C4-2B (cell line): ENCODE results near the gene GRIN1.

Experiments used
- ZFX ChIP-seq: fragments of 450-650 bp; IDR thresholded peaks from 2 replicates; pipeline ENCODE4 v1.6.1; 2017
- TF ChIP-seq, protein P1 (sequence below): fragments of 450-650 bp; conservative IDR thresholded peaks from 2 replicates; pipeline ENCODE4 v1.5.1; 2017; ENCODE audit warnings: mild to moderate bottlenecking

DNA sequence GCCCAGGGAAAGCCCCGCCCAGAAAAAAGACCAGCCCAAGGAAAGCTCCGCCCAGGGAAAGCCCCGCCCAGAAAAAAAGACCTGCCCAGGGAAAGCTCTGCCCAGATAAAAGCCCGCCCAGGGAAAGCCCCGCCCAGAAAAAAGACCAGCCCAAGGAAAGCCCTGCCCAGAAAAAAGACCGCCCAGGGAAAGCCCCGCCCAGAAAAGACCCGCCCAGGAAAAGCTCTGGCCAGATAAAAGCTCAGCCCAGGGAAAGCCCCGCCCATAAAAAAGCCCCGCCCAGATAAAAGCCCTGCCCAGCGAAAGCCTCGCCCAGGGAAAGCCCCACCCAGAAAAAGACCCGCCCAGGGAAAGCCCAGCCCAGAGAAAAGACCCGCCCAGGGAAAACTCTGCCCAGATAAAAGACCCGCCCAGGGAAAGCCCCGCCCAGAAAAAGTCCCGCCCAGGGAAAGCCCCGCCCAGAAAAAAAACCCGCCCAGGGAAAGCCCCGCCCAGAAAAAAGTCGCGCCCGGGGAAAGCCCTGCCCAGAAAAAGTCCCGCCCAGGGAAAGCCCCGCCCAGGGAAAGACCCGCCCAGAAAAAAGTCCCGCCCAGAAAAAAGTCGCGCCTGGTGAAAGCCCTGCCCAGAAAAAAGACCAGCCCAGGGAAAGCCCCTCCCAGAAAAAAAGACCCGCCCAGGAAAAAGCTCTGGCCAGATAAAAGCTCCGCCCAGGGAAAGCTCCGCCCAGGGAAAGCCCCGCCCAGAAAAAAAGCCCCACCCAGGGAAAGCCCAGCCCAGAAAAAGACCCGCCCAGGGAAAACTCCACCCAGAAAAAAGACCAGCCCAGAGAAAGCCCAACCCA, 11.9 kb downstream of the GRIN1 start:
- TF ChIP-seq, protein P1, sequence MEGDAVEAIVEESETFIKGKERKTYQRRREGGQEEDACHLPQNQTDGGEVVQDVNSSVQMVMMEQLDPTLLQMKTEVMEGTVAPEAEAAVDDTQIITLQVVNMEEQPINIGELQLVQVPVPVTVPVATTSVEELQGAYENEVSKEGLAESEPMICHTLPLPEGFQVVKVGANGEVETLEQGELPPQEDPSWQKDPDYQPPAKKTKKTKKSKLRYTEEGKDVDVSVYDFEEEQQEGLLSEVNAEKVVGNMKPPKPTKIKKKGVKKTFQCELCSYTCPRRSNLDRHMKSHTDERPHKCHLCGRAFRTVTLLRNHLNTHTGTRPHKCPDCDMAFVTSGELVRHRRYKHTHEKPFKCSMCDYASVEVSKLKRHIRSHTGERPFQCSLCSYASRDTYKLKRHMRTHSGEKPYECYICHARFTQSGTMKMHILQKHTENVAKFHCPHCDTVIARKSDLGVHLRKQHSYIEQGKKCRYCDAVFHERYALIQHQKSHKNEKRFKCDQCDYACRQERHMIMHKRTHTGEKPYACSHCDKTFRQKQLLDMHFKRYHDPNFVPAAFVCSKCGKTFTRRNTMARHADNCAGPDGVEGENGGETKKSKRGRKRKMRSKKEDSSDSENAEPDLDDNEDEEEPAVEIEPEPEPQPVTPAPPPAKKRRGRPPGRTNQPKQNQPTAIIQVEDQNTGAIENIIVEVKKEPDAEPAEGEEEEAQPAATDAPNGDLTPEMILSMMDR: no peak
- TF ChIP-seq ZFX: no peak
